EL (cell line): ENCODE results near the gene PEX5.
"Not testable (repeated sequence)": the region's sequence is repeated elsewhere in the genome, so short reads cannot be mapped to it uniquely, and the experiment has no call there.

Experiments used
- DNase-seq: peaks from one replicate; pipeline ENCODE4 v3.0.0-alpha.2; 2016

The PEX5 gene

GRCh38 chr12:7219599-7220243 lies 30.2 kb downstream of the PEX5 start:
- peak; percentile 65 for DNase-seq

GRCh38 chr12:7221486-7221885 lies 32.0 kb downstream of the PEX5 start:
- DNase-seq: no peak

- no peak for DNase-seq
These were observed 40.3 kb downstream of the PEX5 start for GRCh38 chr12:7229741-7230140.

GRCh38 chr12:7241404-7242005 lies 52.0 kb downstream of the PEX5 start:
- DNase-seq: peak; percentile 70

GRCh38 chr12:7242176-7243101 lies 53.0 kb downstream of the PEX5 start:
- DNase-seq: no peak

- DNase-seq: not testable (repeated sequence)
These were observed 62.0 kb downstream of the PEX5 start for GRCh38 chr12:7251328-7251996.

- no peak for DNase-seq
These were observed 69.6 kb downstream of the PEX5 start for GRCh38 chr12:7259060-7259459.
